Cardiac muscle cell (in vitro differentiated cells and primary cell): ENCODE measurements around the gene ELAC1. TPM values are rescaled to one million over a fixed set of nuclear protein-coding genes. Genes with fewer than 3 reads are reported as not detected.

ENCODE experiments used
- DNase-seq, 2 donors: peaks; one replicate each; pipeline versions ENCODE4 v3.0.0 to v3.0.0-alpha.2; 2010 to 2017; ENCODE audit warnings: low read depth in 1 of 2, low spot score in 1 of 2
- H3K27ac ChIP-seq: fragments of 200-600 bp; sonication (generic); 2 replicates; pipeline ENCODE4 v1.5.1; 2016
- H3K27me3 ChIP-seq: fragments of 200-600 bp; sonication (generic); 2 replicates; pipeline ENCODE4 v1.6.0; 2016; ENCODE audit warnings: control low read depth
- H3K36me3 ChIP-seq: fragments of 200-600 bp; sonication (generic); 2 replicates; pipeline ENCODE4 v1.5.1; 2016; ENCODE audit warnings: control low read depth
- H3K4me1 ChIP-seq: fragments of 200-600 bp; sonication (generic); 2 replicates; pipeline ENCODE4 v1.8.1; 2017; ENCODE audit warnings: low read depth, mild to moderate bottlenecking, mixed run types
- H3K4me3 ChIP-seq: fragments of 200-600 bp; sonication (generic); 2 replicates; pipeline ENCODE4 v1.5.1; 2016; ENCODE audit warnings: mild to moderate bottlenecking
- H3K9me3 ChIP-seq: fragments of 200-600 bp; sonication (generic); 2 replicates; pipeline ENCODE4 v1.5.1; 2017; ENCODE audit warnings: low read depth, mild to moderate bottlenecking, control low read depth
- polyA plus RNA-seq: library from polyadenylated mRNA; unstranded; fragments of >200 nt; fragmentation: Nextera tagmentation; extraction: Ambion mirVana; gene quantifications from 2 replicates; pipeline ENCODE4 v1.2.1, GENCODE V29; 2016
- total RNA-seq: library from RNA; depleted of rRNA; stranded (reverse); fragments of >200 nt; gene quantifications from 2 replicates; pipeline ENCODE4 v1.2.3, GENCODE V29; 2016
- TF ChIP-seq, protein P1 (sequence below): IDR thresholded peaks from 2 replicates; pipeline ENCODE4 v1.5.1; 2012; ENCODE audit warnings: low read depth, mild to moderate bottlenecking, low read length

The ELAC1 gene
- total and polyA plus RNA-seq, 2 experiments from 2014 or later: 5.6 to 12.1 TPM

- TF ChIP-seq, protein P1, sequence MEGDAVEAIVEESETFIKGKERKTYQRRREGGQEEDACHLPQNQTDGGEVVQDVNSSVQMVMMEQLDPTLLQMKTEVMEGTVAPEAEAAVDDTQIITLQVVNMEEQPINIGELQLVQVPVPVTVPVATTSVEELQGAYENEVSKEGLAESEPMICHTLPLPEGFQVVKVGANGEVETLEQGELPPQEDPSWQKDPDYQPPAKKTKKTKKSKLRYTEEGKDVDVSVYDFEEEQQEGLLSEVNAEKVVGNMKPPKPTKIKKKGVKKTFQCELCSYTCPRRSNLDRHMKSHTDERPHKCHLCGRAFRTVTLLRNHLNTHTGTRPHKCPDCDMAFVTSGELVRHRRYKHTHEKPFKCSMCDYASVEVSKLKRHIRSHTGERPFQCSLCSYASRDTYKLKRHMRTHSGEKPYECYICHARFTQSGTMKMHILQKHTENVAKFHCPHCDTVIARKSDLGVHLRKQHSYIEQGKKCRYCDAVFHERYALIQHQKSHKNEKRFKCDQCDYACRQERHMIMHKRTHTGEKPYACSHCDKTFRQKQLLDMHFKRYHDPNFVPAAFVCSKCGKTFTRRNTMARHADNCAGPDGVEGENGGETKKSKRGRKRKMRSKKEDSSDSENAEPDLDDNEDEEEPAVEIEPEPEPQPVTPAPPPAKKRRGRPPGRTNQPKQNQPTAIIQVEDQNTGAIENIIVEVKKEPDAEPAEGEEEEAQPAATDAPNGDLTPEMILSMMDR: no peak
- Histone ChIP-seq H3K9me3 (no peaks in the 10 kb centered on the region), H3K4me3 (no peak overlapping the region), H3K27me3 (no peaks in the 10 kb centered on the region), H3K27ac (no peak overlapping the region), H3K4me1 (peaks cover 23% of the 10 kb centered on the region), H3K36me3 (no peaks in the 10 kb centered on the region)
- no peak for DNase-seq
These were observed 43.9 kb downstream of the ELAC1 start for GRCh38 chr18:51011709-51012108.

DNA sequence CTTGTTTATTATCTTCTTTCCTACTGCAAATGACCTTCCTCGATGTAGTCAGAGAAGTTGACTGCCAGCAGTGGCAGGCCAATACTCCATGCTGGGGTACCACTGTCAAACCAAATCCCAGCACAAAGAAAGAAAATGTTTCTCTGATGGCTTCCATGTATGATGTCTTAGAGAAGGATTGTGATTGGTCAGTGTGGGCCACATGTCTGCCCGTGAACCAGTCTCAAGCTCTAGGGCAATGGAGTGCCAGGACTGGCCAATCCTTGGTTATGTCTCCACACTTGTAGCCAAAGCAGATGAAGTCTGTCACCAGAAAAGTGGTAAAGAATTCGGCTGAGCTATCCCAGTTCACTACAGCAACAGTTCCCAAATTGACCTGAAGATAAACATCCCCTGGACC is 44.6 kb downstream of the ELAC1 start:
- TF ChIP-seq, protein P1: no peak
- no peak overlapping the region for H3K27ac ChIP-seq
- no peaks in the 10 kb centered on the region for H3K9me3 ChIP-seq
- no peaks in the 10 kb centered on the region for H3K27me3 ChIP-seq
- no peak for DNase-seq
- peaks cover 18% of the 10 kb centered on the region for H3K4me1 ChIP-seq
- no peaks in the 10 kb centered on the region for H3K36me3 ChIP-seq
- no peak overlapping the region for H3K4me3 ChIP-seq

DNA sequence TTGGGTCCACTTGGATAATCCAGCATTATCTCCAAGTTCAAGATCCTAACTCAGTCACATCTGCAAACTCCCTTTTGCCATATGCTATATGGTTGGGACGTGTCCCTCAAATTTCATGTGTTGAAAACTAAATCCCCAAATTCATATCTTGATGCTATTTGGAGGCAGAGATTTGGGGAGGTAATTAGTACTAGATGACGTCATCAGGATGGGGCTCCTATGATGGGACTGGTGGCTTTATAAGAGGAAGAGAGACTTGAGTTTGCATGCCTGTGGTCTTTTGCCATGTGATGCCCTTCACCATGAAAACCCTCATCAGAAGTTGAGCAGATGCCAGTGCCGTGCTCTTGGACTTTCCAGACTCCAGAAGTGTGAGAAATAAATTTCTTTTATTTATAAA is 45.4 kb downstream of the ELAC1 start:
- Histone ChIP-seq H3K4me1 (peaks cover 10% of the 10 kb centered on the region), H3K36me3 (no peaks in the 10 kb centered on the region), H3K9me3 (no peaks in the 10 kb centered on the region), H3K4me3 (no peak overlapping the region), H3K27me3 (no peaks in the 10 kb centered on the region), H3K27ac (no peak overlapping the region)
- TF ChIP-seq, protein P1: no peak
- no peak for DNase-seq

DNA sequence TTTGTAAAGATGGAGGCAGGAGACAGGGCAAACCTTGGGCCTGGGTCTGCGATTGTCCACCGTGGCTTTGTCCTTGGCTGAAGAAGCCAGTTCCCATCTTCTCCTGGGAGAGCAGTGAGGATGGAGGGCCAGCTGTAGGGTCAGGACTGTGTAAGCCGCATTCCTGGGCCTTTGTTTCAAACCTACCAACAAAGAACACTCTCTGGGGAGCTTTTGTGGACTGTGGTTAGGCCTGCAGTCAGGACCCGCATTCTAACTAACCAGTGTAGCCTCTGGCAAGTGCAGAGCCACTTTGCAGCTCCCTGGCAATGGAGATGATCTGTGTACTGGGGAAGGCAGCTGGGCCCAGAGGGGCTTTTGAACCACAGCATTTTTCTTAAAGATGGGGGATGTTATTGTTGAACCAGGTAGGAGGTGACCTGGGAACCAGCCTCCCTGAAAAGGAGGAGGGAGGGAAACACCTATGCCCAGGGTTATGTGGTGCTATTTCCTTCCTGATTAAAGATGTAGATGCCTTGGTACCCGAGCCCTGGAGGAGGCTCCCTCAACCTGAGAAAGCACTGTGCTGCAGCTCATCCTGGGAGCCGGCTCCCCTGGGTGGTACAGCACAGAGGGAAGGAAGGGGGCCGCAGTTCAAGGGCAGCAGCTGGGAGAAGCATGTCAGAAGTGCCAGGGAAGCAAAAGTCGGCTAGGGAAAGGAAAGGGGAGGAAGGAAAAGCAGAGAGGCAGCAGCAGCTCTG is 49.5 kb downstream of the ELAC1 start:
- H3K27ac ChIP-seq: no peak overlapping the region
- no peaks in the 10 kb centered on the region for H3K27me3 ChIP-seq
- H3K4me3 ChIP-seq: no peak overlapping the region
- H3K9me3 ChIP-seq: no peaks in the 10 kb centered on the region
- peaks cover 8% of the 10 kb centered on the region for H3K4me1 ChIP-seq
- TF ChIP-seq, protein P1: no peak
- no peaks in the 10 kb centered on the region for H3K36me3 ChIP-seq
- DNase-seq: no peak

GRCh38 chr18:51020536-51020935 is 52.7 kb downstream of the ELAC1 start:
- H3K36me3 ChIP-seq: no peaks in the 10 kb centered on the region
- H3K4me3 ChIP-seq: no peak overlapping the region
- H3K27ac ChIP-seq: no peak overlapping the region
- TF ChIP-seq, protein P1: no peak
- H3K27me3 ChIP-seq: no peaks in the 10 kb centered on the region
- peaks cover 8% of the 10 kb centered on the region for H3K4me1 ChIP-seq
- H3K9me3 ChIP-seq: no peaks in the 10 kb centered on the region
- DNase-seq: peak in 1 of 2 donors; percentile 10
